Lower leg skin (tissue), 4 donors: Measurements from ENCODE around the gene CSPG5. TPM values are rescaled to one million over a fixed set of nuclear protein-coding genes. Genes with fewer than 3 reads are reported as not detected.

Experiments
- DNase-seq, 2 donors: peaks; one replicate each; pipeline ENCODE4 v3.0.0-alpha.2; 2019; ENCODE audit warnings: low spot score in 2 of 2
- H3K4me3 ChIP-seq: fragments of 200-600 bp; sonication (generic); 2 replicates; pipeline ENCODE4 v1.5.1; 2017; ENCODE audit warnings: mild to moderate bottlenecking, low read depth; ENCODE audit not compliant: poor library complexity, severe bottlenecking
- CTCF ChIP-seq, 3 donors: fragments of 450-650 bp; IDR thresholded peaks; one replicate each; pipeline ENCODE4 v1.5.1; 2016; ENCODE audit warnings: antibody characterized with exemption in 3 of 3, mild to moderate bottlenecking in 3 of 3, moderate library complexity in 2 of 3
- POLR2A ChIP-seq, 2 donors: fragments of 450-650 bp; IDR thresholded peaks; one replicate each; pipeline ENCODE4 v1.6.1; 2016 to 2017; ENCODE audit warnings: antibody characterized with exemption in 2 of 2, mild to moderate bottlenecking in 1 of 2, moderate library complexity in 1 of 2
- WGBS, 2 donors: methylation state at CpG; one replicate each; pipeline ENCODE4 v1.1.5; 2018; 5-methylcytosine and 5-hydroxymethylcytosine counted together
- intact Hi-C: fragments of 100-400 bp; cut with DNase I; formaldehyde crosslinking; loops from one replicate; pipeline ENCODE4 v1.15.0; 2023; ENCODE audit warnings: low total_unique reads
- total RNA-seq, 4 donors: library from RNA; depleted of rRNA; stranded (reverse); fragments of >200 nt; gene quantifications; one replicate each; pipeline ENCODE4 v1.1.0, GENCODE V29; 2016

Gene CSPG5
- total RNA-seq, 4 donors from 2014 or later = 0.30 to 3.2 (median 0.96) TPM

- intact Hi-C loops = no loop called here
- DNase-seq = peak; percentile 95 to 99
- H3K4me3 ChIP-seq = peak within 1 kb of the TSS; percentile 60
- TF ChIP-seq POLR2A (IDR thresholded peaks at IDR 0.05) (no peak), CTCF (IDR thresholded peaks at IDR 0.05) (no peak)
- 0% methylated on average over 36 to 69 of the region's 71 CpGs for WGBS, 2 donors
Observed at GRCh38 chr3:47513125-47513929, 65.3 kb downstream of the CSPG5 start, which contains the start of gene ELP6. Gene ELP6 (minus strand): TSS chr3:47513712. CDS start chr3:47513590, 122 bp downstream.

- H3K4me3 ChIP-seq = peak overlapping the region; percentile 60
- DNase-seq = peak in 1 of 2 donors; percentile 27
- TF ChIP-seq CTCF (IDR thresholded peaks at IDR 0.05) (no peak), POLR2A (IDR thresholded peaks at IDR 0.05) (no peak)
- WGBS, 2 donors = 15 to 17% methylated on average over 36 of the region's 36 CpGs
- intact Hi-C loops = no loop called here
Observed at GRCh38 chr3:47512416-47513124, 66.1 kb downstream of the CSPG5 start.

Other genes with a start within 250 kb of the CSPG5 start
- 10 to 100 TPM; 34.3 to 49.6 (median 37.8) TPM for gene PTPN23, start 197.8 kb downstream of the CSPG5 start, total RNA-seq
- gene SCAP, start 102.9 kb downstream of the CSPG5 start, total RNA-seq = 100 to 1,000 TPM; 100 to 188 (median 123) TPM
- gene ELP6, start 65.2 kb downstream of the CSPG5 start, total RNA-seq = 10 to 100 TPM; 17.8 to 24.0 (median 19.4) TPM
- 10 to 100 TPM; 38.5 to 54.2 (median 42.9) TPM for gene SMARCC1, start 203.0 kb upstream of the CSPG5 start, total RNA-seq
- gene DHX30, start 224.3 kb upstream of the CSPG5 start, total RNA-seq = 10 to 100 TPM; 59.0 to 81.0 (median 66.7) TPM